HG03520 (cell line): ENCODE measurements around the gene PADI2.

Experiments used
- ATAC-seq: cut with Tn5 transposase; IDR thresholded peaks from one replicate; pipeline ENCODE4 v1.9.1; 2021; ENCODE audit warnings: mild to moderate bottlenecking, moderate library complexity; ENCODE audit not compliant: unreplicated experiment

Gene PADI2

DNA sequence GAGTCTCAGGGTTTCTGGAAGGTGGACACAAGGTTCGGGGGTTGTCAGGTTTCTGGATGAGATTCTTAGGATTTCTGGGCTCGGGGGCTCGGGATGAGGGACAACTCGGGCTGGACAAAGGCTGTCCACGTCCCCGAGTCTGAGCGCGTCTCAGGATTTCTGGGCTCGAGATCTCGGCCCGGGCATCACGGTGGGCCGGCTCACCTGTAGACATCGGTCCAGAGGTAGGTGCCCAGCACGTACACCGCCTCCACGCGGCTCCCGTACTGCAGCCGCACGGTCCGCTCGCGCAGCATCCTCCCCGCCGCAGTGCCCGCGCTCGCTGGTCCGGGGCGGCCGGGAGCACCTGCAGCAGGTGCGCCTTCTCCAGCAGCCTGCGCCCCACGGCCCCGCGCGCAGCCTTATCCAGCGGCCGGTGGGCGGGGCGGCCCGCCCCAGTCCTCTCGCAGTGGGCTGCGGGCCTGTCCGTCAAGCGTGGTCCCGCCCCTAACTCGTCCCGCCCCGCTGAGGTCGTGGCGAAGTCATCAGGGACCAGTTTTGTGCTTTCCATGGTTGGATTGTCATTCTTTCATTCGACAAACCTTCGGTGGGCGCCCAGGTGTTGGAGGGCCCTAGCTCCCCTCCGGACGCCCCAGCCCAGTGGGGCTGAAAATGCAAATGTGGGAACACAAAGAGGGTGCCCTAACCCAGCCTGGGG is at the start of gene PADI2:
Gene PADI2, minus strand, starts transcription at position 376 of the 697 bp plus-strand sequence. Its CDS starts 80 bp downstream, at position 296.
- peak; percentile 44 for ATAC-seq

DNA sequence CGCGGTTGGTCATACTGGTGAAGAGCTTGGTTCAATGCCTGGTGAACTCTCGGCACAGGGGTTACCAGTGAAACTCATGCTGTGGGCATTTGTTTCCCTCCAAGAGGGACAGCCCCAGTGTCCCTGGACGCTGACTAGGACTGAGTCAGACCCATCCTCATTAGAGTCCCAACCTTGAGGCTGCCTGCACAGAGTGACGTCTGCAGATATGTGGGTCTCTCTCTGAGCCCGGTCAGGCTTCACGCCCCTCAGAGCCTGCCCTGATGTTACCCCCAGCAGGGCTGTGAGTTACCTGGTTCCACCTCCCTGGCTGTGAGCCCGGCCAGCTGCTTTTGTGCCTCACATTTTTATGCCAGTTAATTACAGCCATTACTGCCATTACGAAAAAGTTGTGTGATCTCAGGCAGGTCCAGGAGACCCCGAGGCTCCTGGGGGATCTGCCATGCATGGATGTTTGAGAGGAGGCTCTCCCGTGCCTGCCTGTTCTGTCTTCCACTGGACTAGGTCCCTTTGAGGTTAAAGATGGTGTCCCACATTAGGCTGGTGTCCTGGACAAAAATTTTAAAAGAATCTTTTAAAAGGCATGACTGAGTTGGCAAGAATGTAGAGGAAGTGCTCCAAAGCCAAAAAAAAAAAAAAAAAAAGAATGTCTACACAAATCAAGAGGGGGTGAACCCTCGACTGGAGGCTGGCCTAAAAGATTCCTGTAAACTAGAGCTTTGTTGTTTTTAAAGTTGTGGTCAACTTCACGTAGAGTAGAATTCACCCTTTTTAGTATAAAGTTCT is 49.0 kb upstream of the PADI2 start:
- ATAC-seq: no peak

DNA sequence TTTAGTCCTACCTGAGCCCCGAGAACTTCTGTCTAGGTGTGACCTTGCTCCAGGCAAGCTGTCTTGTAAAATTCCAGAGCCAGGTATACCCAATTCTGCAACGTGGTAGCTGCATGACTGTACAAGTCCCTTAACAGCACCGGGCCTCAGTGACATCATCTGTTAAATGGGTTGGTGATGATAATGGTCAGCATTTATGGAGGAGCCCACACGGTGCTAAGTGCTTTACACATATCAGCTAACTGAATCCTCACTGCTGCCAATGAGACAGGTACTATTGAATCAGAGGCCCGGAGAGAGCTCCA is 48.5 kb upstream of the PADI2 start:
- no peak for ATAC-seq

DNA sequence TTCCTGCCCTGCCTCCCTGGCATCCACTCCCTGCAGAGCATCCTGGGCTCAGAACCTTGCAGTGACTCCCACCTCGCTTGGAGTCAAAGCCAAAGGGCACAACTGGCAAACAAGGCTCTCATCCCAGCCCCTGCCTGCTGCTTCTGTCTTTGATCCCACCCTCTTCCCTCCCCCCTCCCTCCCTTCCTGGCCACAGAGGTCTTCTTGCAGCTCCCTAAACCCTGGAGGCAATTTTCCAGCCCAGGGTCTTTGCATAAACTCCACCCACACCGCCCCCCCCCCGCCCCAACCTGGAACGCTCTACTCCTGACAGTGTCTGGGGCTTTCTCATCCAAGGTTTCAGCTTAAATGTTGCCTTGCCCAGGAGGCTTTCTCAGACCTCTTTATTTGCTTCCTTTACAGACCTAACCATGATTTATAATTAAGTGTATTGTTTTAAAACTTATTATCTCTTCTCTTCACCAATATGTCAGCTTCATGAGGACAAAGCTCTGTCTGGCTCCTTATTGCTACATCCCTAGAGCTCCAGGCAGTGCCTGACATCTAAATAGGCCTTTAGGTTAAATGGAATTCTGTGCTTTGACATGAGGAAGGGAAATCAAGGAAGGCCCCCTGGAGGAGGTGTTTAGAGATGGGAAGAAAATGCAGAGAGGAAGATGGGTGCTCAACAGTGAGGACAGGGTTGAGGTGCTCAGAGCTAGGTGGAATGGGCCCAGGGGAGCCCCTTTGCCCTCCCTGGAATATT is 48.0 kb upstream of the PADI2 start:
- no peak for ATAC-seq

DNA sequence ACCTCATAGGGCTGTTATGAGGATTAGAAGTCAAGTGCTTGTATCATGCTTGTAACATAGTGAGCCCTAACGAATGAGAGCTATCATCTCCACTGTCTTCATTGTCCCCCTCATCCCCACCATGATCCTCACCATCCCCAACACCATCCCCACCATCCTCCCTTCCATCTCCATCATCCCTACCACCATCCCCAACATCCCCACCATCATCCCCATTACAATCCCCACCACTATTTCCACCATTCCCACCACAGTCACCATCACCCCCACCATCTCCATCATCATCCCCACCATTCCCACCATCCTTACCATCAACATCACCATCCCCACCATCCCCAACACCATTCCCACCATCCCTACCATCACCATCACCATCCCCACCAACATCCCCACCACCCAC is 46.6 kb upstream of the PADI2 start:
- ATAC-seq: no peak

DNA sequence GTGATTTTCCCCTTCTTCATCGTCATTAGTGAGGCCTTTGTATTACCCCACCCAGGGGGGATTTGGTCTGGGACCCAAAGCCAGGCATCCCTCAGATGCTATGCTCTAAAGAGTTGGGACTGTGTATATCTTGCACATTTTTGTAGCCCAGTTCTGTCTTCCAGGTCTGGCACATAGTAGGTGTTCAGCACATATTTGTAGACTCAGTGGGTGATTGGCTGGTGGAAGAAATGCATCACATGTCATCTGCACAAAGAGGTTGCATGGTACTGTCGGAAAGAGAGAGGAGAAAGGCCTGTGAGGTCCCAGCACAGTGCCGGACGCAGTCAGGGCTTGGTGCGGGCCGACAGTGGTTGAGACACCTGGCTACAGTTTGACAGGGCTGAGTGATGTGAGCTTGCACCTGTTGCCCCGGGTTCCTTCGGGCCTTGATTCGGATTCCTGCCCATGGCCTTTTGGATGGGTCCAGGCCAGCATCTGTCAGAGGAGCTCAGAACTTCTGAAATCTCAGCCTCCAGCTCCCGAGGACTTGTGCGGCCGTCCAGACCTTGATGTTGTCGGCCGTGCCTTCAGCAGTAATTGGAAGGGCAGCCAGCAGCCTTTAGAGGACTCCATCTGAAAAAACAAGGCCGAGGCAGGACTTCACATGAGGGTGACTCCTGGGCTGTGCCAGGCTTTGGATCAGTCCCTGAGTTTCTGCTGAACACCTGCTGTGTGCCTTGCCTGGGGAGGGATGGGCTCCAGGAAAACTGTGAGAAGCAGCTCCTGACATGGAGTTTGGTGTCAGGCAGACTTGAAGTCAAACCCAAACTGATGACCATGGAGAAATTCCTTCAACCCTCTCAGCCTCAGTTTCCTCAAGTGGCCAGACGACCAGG is 44.8 kb upstream of the PADI2 start:
- no peak for ATAC-seq

DNA sequence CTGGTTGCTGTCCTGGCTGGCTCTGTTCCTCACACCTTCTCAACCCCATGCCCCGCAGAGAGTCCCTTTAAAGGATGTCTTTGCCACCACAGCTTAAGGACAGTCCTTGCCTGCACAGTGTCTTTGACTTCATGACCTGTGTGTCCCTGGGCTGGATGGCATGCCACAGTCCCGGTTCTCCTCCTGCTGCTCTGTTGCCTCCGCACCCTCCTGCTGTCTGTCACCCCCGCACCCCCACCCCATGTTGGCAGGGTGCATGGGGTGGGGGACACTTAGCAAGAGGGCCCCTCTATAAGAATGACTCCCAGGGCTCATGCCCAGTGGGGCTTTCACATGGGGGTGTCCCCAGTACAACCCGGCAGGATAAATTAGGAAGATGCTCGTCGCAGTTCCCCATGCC is 44.1 kb upstream of the PADI2 start:
- no peak for ATAC-seq

DNA sequence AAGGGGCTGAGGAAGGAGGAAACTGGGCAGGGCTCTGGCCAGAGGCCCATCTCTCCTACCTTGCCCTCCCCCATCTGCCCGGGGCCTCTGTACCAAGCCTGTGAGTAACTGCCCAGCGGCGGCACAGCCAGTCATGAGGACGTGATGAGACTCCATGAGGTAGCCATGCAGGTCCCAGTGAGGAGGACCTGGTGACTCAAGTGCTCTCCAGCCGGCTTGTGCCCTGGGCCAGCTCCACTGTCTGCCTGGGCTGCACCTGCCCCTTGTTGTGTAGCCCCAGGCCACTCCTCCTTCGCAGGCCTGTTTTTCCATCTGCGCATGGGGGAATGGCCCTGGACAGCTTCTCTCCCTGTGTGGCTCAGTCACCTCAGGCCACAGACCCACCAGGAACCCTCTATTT is 43.7 kb upstream of the PADI2 start:
- no peak for ATAC-seq

DNA sequence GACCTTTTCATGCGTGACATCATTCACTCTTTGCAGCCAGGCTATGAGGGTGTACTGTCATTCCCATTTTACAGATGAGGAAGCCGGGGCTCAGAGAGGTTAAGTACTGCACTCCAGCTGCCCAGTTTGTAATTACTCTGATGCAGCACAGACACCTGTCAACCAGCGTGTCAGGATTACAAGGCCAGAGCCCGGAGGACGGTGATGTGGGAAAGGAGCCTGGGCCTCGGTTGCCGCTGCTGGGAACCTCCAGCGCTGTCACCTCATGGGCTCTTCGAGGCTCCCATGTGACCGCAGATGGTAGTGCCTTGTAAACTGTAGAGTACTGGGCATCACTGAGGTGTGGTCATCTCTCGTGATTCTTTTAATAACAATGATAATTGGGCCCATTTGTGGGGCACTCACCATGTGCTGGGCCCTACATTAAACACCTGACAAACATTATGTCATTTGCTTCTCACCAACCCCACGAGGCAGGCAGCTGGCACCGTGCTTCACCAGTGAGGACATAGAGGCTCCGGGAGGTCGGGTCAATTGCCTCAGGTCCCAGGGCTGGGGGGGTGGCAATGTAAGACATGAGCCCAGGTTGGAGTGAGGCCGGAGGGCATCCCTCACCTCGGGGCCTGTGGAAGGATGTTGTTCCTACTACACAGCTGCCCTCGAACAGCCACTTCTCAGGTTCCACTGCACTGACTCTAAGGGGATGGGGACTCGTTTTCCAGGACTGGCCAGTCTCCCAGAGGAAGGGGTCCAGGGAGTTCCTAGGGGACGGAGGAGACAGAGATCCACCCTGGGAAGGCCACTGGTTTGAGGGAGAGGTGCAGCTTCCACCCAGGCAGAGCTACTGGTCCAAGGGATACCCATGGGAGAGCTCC is 42.9 kb upstream of the PADI2 start:
- ATAC-seq: no peak

DNA sequence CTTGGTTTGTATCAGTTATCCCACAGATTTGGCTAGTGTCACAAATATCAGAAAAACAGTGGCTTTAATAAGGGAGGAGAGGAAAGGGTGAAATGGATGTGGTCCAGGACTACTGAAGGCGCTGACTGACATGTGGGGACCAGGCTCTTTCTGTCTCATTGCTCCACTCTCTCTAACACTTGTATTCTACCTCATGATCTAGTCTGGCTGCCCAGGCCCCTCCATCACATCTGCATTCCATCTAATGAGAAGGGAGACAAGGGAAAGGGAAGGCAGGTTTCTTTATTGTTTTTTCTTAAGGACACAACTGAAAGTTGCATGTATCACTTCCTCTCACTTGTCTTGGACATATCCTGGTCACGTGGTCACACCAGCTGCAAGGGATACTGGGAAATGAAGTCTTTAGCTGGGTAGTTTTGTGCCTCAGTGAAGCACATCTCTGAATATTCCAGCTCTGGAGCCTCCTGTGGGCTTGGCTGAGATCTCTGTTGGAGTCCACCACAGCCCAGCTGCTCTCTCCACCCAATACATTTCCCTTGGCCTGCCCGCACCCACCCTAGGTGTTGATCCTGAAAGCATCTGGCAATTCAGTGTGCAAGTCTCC is 42.0 kb upstream of the PADI2 start:
- ATAC-seq: no peak

DNA sequence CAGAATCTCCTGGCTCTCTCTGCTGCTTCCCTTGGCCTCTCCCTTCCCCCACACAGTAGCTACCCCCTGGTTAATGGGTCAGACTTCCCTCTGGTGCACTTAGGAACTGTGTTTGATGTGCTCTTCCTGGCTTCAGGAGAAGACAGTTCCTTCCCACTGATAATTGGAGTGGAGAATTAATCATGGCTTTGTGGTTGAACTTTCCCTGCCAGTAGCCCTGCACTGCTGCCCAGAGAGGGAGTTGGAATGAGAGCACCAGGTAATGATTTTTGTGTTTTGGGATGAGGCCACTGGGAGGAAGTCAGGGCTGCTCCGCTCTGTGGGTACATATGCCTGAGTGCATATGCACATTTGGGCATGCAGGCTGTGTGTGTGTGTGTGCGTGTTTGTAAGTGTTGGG is 39.7 kb upstream of the PADI2 start:
- no peak for ATAC-seq

DNA sequence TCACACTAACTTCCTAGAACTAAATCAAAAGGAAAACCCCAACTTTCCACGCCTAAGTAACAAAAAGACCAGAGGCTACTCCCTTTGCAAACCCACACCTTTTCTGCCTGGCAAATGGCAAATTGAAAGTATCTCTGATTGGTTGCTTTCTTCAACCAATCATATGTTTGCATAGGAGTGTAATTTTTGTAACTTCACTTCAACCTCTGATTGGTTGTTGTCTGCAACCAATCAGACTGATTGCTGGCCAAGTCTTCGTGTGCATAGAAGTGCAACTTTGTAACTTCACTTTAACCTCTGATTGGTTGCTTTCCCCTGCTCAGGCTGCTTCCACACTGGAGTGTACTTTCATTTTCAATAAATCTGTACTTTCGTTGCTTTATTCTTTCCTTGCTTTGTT is 36.9 kb upstream of the PADI2 start:
- no peak for ATAC-seq

DNA sequence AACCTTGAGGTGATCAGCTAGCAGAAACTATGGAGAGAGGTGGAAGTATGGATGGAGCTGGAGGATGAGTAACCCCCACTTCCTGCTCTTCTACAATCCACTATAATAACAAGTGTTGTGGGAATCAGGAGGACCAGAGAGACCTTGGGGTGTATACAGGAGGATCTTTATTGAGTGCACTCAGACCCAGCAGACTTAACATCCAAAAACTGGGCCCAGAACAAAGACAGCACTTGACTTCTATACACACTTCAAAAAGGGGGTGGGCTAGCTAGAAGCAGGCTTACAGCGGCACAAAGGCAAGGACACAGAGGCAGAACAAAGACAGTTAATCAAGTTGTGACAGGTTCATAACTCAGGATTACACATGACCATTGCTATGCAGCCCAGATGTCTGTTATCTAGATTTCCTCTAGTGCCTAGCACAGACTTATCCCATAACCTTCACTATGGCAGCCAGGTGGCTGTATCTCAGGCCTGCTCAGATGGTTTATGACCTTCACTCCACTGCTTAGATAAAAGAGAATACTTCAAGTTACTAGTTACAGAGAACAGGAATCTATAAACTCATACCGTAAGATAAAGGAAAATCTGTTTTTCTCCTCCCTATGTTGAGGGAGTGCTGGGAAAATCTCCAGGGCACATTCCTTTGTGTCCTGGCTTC is 36.1 kb upstream of the PADI2 start:
- no peak for ATAC-seq

DNA sequence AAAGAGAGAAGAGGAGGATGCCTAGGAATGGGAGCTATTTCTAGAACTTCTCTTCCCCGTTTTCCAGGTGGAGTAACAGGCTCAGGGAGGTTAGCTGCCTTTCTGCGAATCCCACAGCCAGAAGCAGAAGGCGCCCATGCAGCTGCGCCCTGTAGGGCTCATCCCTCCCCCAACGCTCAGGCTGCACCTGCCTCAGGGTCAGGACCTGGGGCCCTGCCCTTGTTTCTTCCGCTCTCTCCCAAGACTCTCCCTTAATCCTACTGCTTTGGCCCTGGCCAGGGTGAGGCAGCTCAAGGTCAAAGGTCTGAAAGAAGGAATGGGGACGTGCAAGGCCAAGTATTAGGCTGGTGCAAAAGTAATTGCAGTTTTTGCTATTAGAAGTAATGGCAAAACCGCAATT is 30.5 kb upstream of the PADI2 start:
- no peak for ATAC-seq

DNA sequence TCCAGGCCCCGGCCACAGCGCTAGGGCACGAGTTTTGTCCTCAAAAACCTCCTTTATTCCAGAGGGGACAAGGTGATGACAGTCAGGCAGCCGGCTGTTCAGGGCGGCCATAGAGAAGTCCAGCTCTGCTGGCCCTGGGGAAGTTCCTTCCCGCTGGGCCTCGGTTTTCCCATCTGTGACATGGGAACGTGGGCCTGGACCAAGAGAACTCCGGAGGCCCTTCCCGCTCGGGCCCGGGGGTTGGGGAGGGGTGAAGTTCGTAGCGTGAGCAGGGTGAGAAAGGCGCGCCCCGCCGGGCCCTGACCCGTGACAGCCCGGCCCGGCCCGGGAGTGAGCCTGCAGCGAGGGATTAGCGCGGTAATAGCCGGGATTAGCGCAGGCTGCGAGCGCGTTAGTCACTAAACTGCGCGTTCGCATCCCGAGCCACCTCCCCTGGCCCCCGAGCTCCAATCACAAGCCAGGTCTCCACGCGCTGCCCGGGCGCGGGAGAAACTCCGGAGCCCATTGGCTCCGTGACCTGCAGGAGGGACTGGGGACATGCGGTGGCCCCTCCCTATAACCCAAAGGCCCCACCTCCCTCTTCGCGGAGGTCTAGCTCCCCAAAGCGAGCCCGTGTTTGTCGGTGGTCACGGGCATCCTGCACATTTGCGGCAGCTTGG is 29.8 kb upstream of the PADI2 start:
- no peak for ATAC-seq

DNA sequence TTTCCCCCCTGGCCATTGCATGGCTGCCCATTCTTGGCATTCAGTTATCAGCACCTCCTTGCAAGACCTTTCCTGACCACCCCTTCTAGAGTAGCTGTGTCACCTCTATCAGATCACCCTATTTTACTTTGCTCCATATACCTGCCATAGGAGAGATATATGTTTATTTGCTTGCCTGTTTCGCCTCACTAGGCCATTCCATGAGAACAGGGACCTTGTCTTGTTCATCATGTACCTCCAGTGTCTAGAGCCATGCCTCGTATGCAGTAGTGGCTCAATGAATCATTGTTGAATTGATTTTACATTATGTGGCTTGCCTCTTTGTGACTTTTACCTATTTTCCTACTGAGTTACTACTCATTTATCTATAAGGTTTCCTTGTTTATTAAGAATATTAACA is 26.4 kb upstream of the PADI2 start:
- no peak for ATAC-seq

DNA sequence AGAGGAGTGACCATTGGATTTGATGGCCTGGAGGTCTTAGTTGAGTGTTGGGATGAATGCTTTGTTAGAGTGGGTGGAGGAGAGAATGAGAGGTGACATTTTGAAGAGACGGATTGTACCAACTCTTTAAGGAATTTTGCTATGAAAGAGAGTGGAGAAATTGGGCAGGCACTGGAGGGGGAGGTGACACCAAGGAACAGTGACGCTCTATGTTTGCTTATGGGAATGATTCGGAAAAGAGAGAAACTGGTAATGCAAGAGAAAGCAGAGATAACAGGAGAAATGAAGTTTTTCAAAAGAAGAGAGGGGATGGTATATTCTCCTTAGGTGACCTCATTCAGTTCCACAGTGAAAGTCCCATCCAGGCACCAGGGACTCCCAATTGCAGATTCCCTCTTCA is 24.5 kb upstream of the PADI2 start:
- ATAC-seq: no peak

DNA sequence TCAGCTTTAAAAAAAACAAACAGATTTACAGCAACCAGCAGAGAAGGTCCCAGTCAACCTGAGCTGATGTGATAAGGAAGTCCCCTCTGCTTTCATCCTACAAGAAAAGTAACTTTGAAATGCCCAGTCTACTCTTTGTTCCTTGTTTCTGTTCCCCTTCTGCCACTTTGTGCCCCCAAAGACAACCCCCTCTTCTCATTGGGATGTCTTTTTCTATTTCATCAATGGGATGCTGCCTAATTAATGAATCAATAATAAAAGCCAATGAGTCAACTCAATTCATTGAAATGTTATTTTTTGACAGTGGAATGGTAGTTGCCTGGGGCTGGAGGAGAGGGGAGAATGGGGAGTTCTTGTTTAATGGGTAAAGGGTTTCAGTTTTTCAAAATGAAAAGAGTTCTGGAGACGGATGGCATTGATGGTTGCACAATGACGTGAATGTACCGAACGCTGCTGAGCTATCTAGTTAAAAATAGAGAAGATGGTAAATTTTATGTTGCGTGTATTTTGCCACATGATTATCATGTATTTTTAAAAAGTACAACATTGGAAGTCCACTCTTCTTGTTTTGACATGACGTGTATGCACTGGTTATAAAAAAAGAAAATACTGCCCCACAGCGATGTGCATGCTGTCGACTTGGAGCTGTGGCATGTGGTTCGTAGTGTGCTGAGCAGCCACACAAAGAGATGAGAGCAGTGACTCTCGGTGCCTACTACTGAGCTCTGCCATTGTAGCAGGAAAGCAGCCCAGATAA is 22.4 kb upstream of the PADI2 start:
- ATAC-seq: no peak
